ENCODE results near the gene TMEM30B.
"Not testable (repeated sequence)": the region's sequence is repeated elsewhere in the genome, so short reads cannot be mapped to it uniquely, and the experiment has no call there.

Gene TMEM30B

GRCh38 chr14:61281186-61281947 is at the start of gene TMEM30B:
Gene TMEM30B, minus strand, starts transcription at chr14:61281338. Its CDS starts 191 bp downstream, at chr14:61281147.
- in situ Hi-C loops (cut with MboI; ENCODE audit: low sequenced_read_pairs) = no loop called here

DNA sequence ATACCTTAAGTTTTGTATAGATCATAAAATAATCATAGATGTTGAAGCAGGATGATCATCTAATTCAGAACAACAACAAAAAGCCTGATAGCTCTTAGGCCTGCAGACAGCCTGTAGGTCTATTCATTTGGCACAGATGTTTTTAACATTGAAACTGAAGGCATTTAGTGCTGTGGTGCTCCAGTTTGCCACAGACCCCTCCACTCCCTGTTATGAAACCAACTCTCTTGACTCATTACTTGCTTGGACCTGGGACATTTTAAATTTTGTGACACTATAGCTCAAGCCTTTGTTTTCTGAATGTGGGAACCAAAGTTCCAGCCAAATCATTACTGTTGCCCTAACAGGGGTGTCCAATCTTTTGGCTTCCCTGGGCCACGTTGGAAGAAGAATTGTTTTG is 49.4 kb upstream of the TMEM30B start:
- in situ Hi-C loops (cut with MboI; ENCODE audit: low sequenced_read_pairs) = no loop called here

GRCh38 chr14:61329478-61330051 is 48.4 kb upstream of the TMEM30B start:
- in situ Hi-C loops (cut with MboI; ENCODE audit: low sequenced_read_pairs) = no loop called here

DNA sequence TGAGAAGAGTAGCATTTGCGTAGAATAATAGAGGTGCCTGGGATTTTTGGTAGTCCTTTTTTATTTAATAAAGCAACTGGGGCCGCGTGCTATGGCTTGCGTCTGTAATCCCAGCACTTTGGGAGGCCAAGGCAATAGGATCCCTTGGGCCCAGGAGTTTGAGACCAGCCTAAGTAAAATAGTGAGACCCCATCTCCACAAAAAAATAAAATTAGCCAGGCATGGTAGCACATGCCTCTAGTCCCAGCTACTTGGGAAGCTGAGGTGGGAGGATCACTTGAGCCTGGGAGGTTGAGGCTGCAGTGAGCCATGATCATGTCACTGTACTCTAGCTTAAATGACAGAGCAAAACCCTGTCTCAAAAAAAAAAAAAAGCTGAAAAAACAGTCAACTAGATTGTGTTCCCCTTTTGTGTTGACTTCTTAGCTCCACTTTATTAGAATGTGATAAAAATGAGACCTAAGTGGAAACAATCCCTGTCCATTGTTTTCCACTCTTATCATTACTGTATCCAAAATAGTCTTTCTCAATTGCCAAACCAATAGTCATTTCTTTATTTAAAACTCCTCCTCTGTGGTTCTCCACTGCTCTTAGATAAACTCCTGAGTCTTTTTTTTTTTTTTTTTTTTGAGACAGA is 47.6 kb upstream of the TMEM30B start:
- in situ Hi-C loops (cut with MboI; ENCODE audit: low sequenced_read_pairs) = no loop called here

DNA sequence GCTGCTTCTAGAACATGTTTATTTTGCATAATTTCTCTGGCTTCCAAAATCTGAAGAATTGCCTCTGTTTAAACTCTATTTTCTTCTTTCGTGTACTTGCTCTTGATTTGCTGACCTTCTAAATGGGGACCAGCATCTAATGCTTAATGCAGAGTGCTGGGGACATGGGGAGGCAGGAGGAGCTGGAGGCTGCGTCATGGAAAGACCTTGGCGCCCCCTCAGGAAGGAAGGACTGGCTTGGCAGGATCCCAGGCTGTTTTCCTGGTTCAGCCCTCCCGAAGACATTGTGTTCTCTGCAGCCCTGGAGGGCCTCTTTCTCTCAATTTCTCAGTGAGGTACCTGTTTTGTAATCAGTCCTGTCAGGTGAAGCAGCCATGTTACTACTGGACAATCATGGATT is 45.7 kb upstream of the TMEM30B start:
- in situ Hi-C loops (cut with MboI; ENCODE audit: low sequenced_read_pairs) = no loop called here

DNA sequence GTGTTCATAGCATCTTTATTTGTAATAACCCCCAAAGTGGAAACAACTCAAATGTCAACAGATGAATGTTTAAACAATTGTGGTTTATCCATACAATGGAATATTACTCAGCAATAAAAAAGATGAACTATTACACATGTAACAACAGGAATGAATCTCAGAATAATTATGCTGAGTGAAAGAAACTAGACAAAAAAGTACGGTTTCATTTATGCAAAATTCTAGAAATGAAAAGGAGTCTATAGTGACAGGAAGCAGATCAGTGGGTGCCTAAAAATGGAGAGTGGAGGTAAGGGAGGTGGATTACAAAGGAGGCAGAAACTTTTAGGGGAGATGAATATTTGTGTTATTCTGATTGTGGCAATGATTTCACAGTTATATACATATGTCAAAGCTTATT is 45.0 kb upstream of the TMEM30B start:
- in situ Hi-C loops (cut with MboI; ENCODE audit: low sequenced_read_pairs) = no loop called here

- in situ Hi-C loops (cut with MboI; ENCODE audit: low sequenced_read_pairs) = no loop called here
These were observed 44.0 kb upstream of the TMEM30B start for GRCh38 chr14:61325166-61325565.

GRCh38 chr14:61323970-61324369 is 42.8 kb upstream of the TMEM30B start:
- in situ Hi-C loops (cut with MboI; ENCODE audit: low sequenced_read_pairs) = no loop called here

- in situ Hi-C loops (cut with MboI; ENCODE audit: low sequenced_read_pairs) = no loop called here
These were observed 41.7 kb upstream of the TMEM30B start for GRCh38 chr14:61322799-61323290.

DNA sequence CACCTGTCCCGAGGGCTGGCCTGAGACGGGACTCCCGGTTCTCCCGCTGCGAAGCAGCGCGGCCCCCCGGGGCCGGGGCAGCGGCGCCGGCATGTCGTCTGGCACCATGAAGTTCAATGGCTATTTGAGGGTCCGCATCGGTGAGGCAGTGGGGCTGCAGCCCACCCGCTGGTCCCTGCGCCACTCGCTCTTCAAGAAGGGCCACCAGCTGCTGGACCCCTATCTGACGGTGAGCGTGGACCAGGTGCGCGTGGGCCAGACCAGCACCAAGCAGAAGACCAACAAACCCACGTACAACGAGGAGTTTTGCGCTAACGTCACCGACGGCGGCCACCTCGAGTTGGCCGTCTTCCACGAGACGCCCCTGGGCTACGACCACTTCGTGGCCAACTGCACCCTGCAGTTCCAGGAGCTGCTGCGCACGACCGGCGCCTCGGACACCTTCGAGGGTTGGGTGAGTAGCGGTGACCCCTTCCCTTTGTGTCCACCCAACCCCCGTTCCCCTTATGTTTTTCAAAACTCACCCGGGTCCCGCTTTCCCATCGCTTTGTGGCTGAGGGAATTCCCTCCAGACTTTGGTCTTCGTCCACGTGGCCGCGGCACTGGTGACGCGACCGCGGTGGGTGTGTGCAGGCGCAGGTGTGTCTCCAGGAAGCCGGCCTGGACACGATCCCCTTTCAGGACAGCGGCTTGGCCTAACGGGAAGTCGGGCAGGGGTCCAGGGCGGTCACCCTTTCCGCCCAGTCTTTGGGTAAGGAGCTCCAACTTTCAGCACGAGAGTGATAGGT is 41.1 kb upstream of the TMEM30B start:
- in situ Hi-C loops (cut with MboI; ENCODE audit: low sequenced_read_pairs) = no loop called here

- in situ Hi-C loops (cut with MboI; ENCODE audit: low sequenced_read_pairs) = no loop called here
These were observed 40.4 kb upstream of the TMEM30B start, which contains the start of gene PRKCH for GRCh38 chr14:61321385-61322010. Gene PRKCH, plus strand, starts transcription at chr14:61321579. Its CDS starts 523 bp downstream, at chr14:61322102.

- in situ Hi-C loops (cut with MboI; ENCODE audit: low sequenced_read_pairs) = no loop called here
These were observed 39.8 kb upstream of the TMEM30B start for GRCh38 chr14:61320806-61321384.

GRCh38 chr14:61320170-61320569 is 39.0 kb upstream of the TMEM30B start:
- in situ Hi-C loops (cut with MboI; ENCODE audit: low sequenced_read_pairs) = not testable (repeated sequence)

GRCh38 chr14:61319706-61320105 is 38.6 kb upstream of the TMEM30B start:
- in situ Hi-C loops (cut with MboI; ENCODE audit: low sequenced_read_pairs) = no loop called here

DNA sequence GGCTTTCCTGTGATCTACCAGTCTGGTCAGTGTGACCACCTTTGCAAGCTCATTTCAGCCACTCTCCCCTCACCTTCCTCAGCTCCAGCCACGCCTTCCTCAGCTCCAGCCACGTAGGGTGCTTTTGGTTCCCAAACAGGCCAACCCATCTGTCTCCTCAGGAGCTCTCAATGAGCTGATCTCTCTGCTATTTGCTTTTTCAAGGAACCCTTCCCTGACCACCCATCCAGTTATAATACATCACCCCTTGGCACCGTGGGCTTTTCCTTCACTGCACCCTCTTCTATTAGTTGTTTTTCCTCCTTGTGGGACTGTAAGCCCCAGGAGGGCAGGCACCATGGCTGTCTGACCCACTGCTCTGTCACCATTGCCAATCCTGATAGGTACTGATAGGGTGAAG is 37.9 kb upstream of the TMEM30B start:
- in situ Hi-C loops (cut with MboI; ENCODE audit: low sequenced_read_pairs) = no loop called here

DNA sequence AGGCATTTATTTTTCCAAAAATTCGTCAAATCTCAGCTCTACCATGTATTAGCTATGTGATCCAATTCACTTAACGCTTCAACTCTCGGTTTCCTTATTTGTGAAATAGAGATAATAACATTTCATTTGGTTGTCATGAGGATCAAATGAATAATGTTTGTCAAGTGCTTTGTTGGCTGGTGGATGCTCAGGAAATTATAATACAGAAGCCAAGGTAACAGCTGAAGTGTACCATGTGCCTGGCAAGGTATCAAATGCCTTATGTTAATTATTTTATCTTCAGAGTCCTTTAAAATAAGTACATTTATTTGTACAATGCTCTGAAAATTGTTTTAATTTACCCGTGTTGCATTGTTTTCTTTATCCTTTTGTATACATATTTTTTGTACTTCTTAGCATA is 34.2 kb upstream of the TMEM30B start:
- in situ Hi-C loops (cut with MboI; ENCODE audit: low sequenced_read_pairs) = no loop called here

GRCh38 chr14:61308701-61309100 is 27.6 kb upstream of the TMEM30B start:
- in situ Hi-C loops (cut with MboI; ENCODE audit: low sequenced_read_pairs) = not testable (repeated sequence)

GRCh38 chr14:61308198-61308597 is 27.1 kb upstream of the TMEM30B start:
- in situ Hi-C loops (cut with MboI; ENCODE audit: low sequenced_read_pairs) = no loop called here

DNA sequence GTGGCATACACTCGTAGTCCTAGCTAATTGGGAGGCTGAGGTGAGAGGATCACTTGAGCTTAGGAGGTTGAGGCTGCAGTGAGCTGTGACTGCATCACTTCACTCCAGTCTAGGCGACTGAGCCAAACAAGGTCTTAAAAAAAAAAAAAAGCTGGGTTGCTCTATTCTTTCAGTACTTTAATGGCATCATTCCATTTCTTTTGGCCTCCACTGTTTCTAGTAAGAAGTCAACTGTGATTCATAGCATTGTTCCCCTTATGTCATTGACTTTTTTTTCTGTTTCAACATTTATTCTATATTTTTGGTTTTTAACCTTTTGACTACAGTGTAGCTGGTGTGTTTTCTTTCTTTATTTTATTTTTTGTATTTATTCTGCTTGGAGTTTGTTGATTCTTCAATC is 23.6 kb upstream of the TMEM30B start:
- in situ Hi-C loops (cut with MboI; ENCODE audit: low sequenced_read_pairs) = no loop called here

GRCh38 chr14:61300754-61301153 is 19.6 kb upstream of the TMEM30B start:
- in situ Hi-C loops (cut with MboI; ENCODE audit: low sequenced_read_pairs) = no loop called here

Measured in hTERT RPE-1 (cell line).